ENCODE results near the gene ZFAND2A. TPM values are rescaled to one million over a fixed set of nuclear protein-coding genes. Genes with fewer than 3 reads are reported as not detected.
"Not testable (repeated sequence)": the region's sequence is repeated elsewhere in the genome, so short reads cannot be mapped to it uniquely, and the experiment has no call there.

ZFAND2A gene, protein sequence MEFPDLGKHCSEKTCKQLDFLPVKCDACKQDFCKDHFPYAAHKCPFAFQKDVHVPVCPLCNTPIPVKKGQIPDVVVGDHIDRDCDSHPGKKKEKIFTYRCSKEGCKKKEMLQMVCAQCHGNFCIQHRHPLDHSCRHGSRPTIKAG
- polyA plus RNA-seq (25.5 to 31.1 TPM (median 27.5 TPM) in 3 replicates), polyA minus RNA-seq (11.2 to 16.9 TPM (median 11.2 TPM) in 3 replicates)
- 24.6 TPM for polyA plus RNA-seq (2011; ENCODE audit: low read depth)
- 27.1 and 38.3 TPM in 2 replicates for polyA plus RNA-seq (2011; cell fraction: cytosol; rRNA removed)
- 19.3 and 22.6 TPM in 2 replicates for polyA plus RNA-seq (2011; cell fraction: nucleus; rRNA removed)
- polyA plus RNA-seq (2012; ENCODE audit: low replicate concordance) = 17.8 and 34.0 TPM in 2 replicates
- polyA minus RNA-seq (2011; cell fraction: cytosol; rRNA and poly(A)+ RNA removed) = 6.3 TPM
- 6.0 and 8.8 TPM in 2 replicates for polyA minus RNA-seq (2011; cell fraction: nucleus; rRNA and poly(A)+ RNA removed)

DNA sequence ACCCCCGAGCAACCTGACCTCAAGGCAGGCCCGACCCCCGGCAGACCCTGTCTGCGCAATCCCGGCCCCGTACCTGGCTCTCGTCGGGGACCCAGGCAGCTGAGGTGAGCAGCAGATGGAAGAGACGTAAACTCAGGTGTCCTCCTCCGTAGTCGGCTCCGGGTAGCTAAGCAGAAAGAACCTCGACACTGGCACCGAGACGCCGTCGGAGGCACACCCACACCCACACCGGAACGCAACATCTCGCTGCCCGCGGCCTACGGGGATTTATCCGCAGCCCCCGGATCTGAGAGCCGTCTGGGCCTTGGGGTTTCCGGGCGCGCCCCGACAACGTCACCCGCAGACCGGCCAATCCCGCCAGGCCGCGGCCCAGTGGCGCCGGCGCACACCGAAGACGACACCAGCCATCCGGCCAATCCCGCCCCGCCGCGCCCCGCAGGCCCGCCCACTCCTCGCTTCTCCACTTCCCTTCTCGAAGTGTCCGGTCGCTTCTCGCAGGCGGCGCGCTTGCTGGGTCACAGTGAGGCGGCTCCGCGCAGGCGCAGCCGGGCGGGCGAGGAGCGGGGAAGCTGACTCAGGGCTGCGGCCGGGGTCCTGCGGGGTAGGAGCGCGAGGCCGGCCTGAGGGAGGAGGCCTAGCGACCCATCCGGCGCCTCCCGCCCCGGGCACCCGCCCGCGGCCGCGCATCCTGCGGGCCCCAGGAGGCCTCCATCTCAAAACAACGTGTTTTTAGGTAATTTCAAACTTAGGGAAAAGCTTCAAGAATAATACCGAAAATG lies at the start of gene ZFAND2A:
TSS of gene ZFAND2A (minus strand) at position 306 of the 779 bp plus-strand sequence. CDS start 1,984 bp downstream, outside the sequence.
- dilution Hi-C loops (cut with MboI; ENCODE audit: extremely low pct_ligation_motif_present, low sequenced_read_pairs) = no loop called here
- Histone ChIP-seq H4K20me1 (ENCODE audit: control insufficient read depth, extremely low read depth, insufficient read depth, low read length) (no peaks in the 10 kb centered on the region), H3K4me1 (ENCODE audit: control insufficient read depth, extremely low read depth, insufficient read depth, low read length) (peaks cover 14% of the 10 kb centered on the region), H2AFZ (ENCODE audit: control insufficient read depth, low read length) (peak within 1 kb of the TSS; percentile 87), H3K4me3 (ENCODE audit: control insufficient read depth in 2 of 3, extremely low read depth in 1 of 3, insufficient read depth in 2 of 3, low read depth in 1 of 3, low read length in 3 of 3) (peak within 1 kb of the TSS; percentile 81 to 92 (median 91)), H3K36me3 (ENCODE audit: control insufficient read depth in 2 of 2, extremely low read depth in 1 of 2, insufficient read depth in 2 of 2, low read length in 2 of 2) (peaks cover 17 to 19% of the 10 kb centered on the region in 2 experiments), H3K9me1 (ENCODE audit: control insufficient read depth, extremely low read depth, insufficient read depth, low read length) (no peaks in the 10 kb centered on the region), H3K27ac (ENCODE audit: control insufficient read depth, insufficient read depth, low read length) (peak within 1 kb of the TSS; percentile 92), H3K9ac (ENCODE audit: control insufficient read depth, extremely low read depth, insufficient read depth, low read length) (peak within 1 kb of the TSS; percentile 97), H3K9me3 (ENCODE audit: control insufficient read depth, low read depth, low read length) (no peaks in the 10 kb centered on the region), H3K4me2 (ENCODE audit: control insufficient read depth, extremely low read depth, insufficient read depth, low read depth, low read length) (peak within 1 kb of the TSS; percentile 76), H3K27me3 (ENCODE audit: control insufficient read depth, extremely low read depth, insufficient read depth, low read length) (no peaks in the 10 kb centered on the region), H3K79me2 (ENCODE audit: control insufficient read depth, insufficient read depth, low read length) (peaks cover 46% of the 10 kb centered on the region)
- TF ChIP-seq EZH2 (IDR thresholded peaks at IDR 0.05; ENCODE audit: low read length) = no peak
- TF ChIP-seq, protein P1, sequence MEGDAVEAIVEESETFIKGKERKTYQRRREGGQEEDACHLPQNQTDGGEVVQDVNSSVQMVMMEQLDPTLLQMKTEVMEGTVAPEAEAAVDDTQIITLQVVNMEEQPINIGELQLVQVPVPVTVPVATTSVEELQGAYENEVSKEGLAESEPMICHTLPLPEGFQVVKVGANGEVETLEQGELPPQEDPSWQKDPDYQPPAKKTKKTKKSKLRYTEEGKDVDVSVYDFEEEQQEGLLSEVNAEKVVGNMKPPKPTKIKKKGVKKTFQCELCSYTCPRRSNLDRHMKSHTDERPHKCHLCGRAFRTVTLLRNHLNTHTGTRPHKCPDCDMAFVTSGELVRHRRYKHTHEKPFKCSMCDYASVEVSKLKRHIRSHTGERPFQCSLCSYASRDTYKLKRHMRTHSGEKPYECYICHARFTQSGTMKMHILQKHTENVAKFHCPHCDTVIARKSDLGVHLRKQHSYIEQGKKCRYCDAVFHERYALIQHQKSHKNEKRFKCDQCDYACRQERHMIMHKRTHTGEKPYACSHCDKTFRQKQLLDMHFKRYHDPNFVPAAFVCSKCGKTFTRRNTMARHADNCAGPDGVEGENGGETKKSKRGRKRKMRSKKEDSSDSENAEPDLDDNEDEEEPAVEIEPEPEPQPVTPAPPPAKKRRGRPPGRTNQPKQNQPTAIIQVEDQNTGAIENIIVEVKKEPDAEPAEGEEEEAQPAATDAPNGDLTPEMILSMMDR (optimal IDR thresholded peaks at IDR 0.05 in 1 of 3, IDR thresholded peaks at IDR 0.05 in 1 of 3, conservative IDR thresholded peaks at IDR 0.05 in 1 of 3; ENCODE audit: extremely low read depth in 1 of 3, insufficient read depth in 2 of 3, low read length in 3 of 3) = no peak
- no peak for FAIRE-seq
- DNase-seq (ENCODE audit: low read depth, low spot score) = peak; percentile 85

DNA sequence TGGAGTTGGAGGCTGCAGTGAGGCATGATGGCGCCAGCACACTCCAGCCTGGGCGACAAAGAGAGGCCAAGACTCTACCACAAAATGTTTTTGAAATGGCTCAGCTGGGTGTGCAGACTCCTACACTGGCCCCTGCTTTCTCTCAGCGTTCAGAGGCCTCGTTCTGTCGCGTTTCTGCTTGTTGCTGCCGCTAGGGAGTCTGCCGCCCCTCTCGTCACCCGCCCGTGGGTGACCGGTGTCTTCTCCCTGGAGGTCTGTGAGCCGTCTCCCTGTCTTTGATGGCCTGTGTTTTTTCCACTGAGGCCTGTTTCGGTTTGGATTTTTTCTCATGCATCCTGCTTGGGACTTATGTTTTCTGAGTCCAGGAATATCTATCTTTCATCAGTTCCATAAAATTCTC lies 49.1 kb upstream of the ZFAND2A start:
- Histone ChIP-seq H3K9me1 (ENCODE audit: control insufficient read depth, extremely low read depth, insufficient read depth, low read length) (no peaks in the 10 kb centered on the region), H4K20me1 (ENCODE audit: control insufficient read depth, extremely low read depth, insufficient read depth, low read length) (no peaks in the 10 kb centered on the region), H3K4me1 (ENCODE audit: control insufficient read depth, extremely low read depth, insufficient read depth, low read length) (no peaks in the 10 kb centered on the region), H2AFZ (ENCODE audit: control insufficient read depth, low read length) (no peak overlapping the region), H3K36me3 (ENCODE audit: control insufficient read depth in 2 of 2, extremely low read depth in 1 of 2, insufficient read depth in 2 of 2, low read length in 2 of 2) (no peaks in the 10 kb centered on the region), H3K4me2 (ENCODE audit: control insufficient read depth, extremely low read depth, insufficient read depth, low read depth, low read length) (no peak overlapping the region), H3K9ac (ENCODE audit: control insufficient read depth, extremely low read depth, insufficient read depth, low read length) (no peak overlapping the region), H3K27ac (ENCODE audit: control insufficient read depth, insufficient read depth, low read length) (no peak overlapping the region), H3K9me3 (ENCODE audit: control insufficient read depth, low read depth, low read length) (no peaks in the 10 kb centered on the region), H3K4me3 (ENCODE audit: control insufficient read depth in 2 of 3, extremely low read depth in 1 of 3, insufficient read depth in 2 of 3, low read depth in 1 of 3, low read length in 3 of 3) (no peak overlapping the region), H3K79me2 (ENCODE audit: control insufficient read depth, insufficient read depth, low read length) (no peaks in the 10 kb centered on the region), H3K27me3 (ENCODE audit: control insufficient read depth, extremely low read depth, insufficient read depth, low read length) (peaks cover 44% of the 10 kb centered on the region)
- no peak for FAIRE-seq
- dilution Hi-C loops (cut with MboI; ENCODE audit: extremely low pct_ligation_motif_present, low sequenced_read_pairs) = no loop called here
- DNase-seq (ENCODE audit: low read depth, low spot score) = no peak
- TF ChIP-seq, protein P1 (optimal IDR thresholded peaks at IDR 0.05 in 1 of 3, IDR thresholded peaks at IDR 0.05 in 1 of 3, conservative IDR thresholded peaks at IDR 0.05 in 1 of 3; ENCODE audit: extremely low read depth in 1 of 3, insufficient read depth in 2 of 3, low read length in 3 of 3) = no peak

DNA sequence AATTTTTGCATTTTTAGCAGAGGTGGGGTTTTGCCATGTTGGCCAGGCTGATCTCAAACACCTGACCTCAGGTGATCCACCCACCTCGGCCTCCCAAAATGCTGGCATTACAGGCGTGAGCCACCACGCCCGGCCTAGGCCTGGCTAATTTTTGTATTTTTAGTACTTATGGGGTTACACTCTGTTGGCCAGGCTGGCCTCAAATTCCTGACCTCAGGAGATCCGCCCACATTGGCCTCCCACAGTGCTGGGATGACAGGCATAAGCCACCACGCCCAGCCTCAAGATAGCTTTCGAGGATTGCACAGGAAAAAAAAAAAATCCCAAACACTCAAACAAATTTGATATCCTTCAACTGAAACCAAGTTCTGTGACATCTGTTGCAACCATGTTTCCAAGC lies 45.7 kb upstream of the ZFAND2A start:
- H3K79me2 ChIP-seq (ENCODE audit: control insufficient read depth, insufficient read depth, low read length); H3K27ac ChIP-seq (ENCODE audit: control insufficient read depth, insufficient read depth, low read length); dilution Hi-C loops (cut with MboI; ENCODE audit: extremely low pct_ligation_motif_present, low sequenced_read_pairs); H2AFZ ChIP-seq (ENCODE audit: control insufficient read depth, low read length); FAIRE-seq; H4K20me1 ChIP-seq (ENCODE audit: control insufficient read depth, extremely low read depth, insufficient read depth, low read length); H3K9me1 ChIP-seq (ENCODE audit: control insufficient read depth, extremely low read depth, insufficient read depth, low read length); H3K9me3 ChIP-seq (ENCODE audit: control insufficient read depth, low read depth, low read length); DNase-seq (ENCODE audit: low read depth, low spot score); H3K4me3 ChIP-seq (ENCODE audit: control insufficient read depth in 2 of 3, extremely low read depth in 1 of 3, insufficient read depth in 2 of 3, low read depth in 1 of 3, low read length in 3 of 3); H3K4me2 ChIP-seq (ENCODE audit: control insufficient read depth, extremely low read depth, insufficient read depth, low read depth, low read length); H3K4me1 ChIP-seq (ENCODE audit: control insufficient read depth, extremely low read depth, insufficient read depth, low read length); H3K36me3 ChIP-seq (ENCODE audit: control insufficient read depth in 2 of 2, extremely low read depth in 1 of 2, insufficient read depth in 2 of 2, low read length in 2 of 2); H3K9ac ChIP-seq (ENCODE audit: control insufficient read depth, extremely low read depth, insufficient read depth, low read length): not testable (repeated sequence)
- peaks cover 28% of the 10 kb centered on the region for H3K27me3 ChIP-seq (ENCODE audit: control insufficient read depth, extremely low read depth, insufficient read depth, low read length)

Data from keratinocyte (primary cell).